Progenitor cell of endocrine pancreas (in vitro differentiated cells): ENCODE results near the gene FKBP1A. TPM values are rescaled to one million over a fixed set of nuclear protein-coding genes. Genes with fewer than 3 reads are reported as not detected.

Source experiments
- DNase-seq: peaks from one replicate; pipeline ENCODE4 v3.0.0; 2021; ENCODE audit warnings: low spot score; ENCODE audit not compliant: unreplicated experiment
- H3K27ac Mint-ChIP-seq: 2 replicates; pipeline ENCODE4 v1.8.0; 2021; ENCODE audit warnings: mild to moderate bottlenecking, moderate library complexity, mixed read lengths
- H3K27me3 Mint-ChIP-seq: 2 replicates; pipeline ENCODE4 v1.8.0; 2021; ENCODE audit warnings: mixed read lengths
- H3K36me3 Mint-ChIP-seq: 2 replicates; pipeline ENCODE4 v1.8.0; 2022; ENCODE audit warnings: mixed read lengths; ENCODE audit not compliant: insufficient read depth
- H3K4me1 Mint-ChIP-seq: 2 replicates; pipeline ENCODE4 v1.8.0; 2021; ENCODE audit warnings: low read depth, mixed read lengths
- H3K4me3 Mint-ChIP-seq: 2 replicates; pipeline ENCODE4 v1.8.0; 2021; ENCODE audit warnings: low read depth, mild to moderate bottlenecking, moderate library complexity, mixed read lengths
- H3K9me3 Mint-ChIP-seq: 2 replicates; pipeline ENCODE4 v1.8.0; 2021; ENCODE audit warnings: low read depth, mixed read lengths
- CTCF ChIP-seq: fragments of 200-600 bp; sonication (generic); IDR thresholded peaks from one replicate; pipeline ENCODE4 v1.5.0; 2021; ENCODE audit warnings: antibody characterized with exemption, mild to moderate bottlenecking; ENCODE audit not compliant: unreplicated experiment
- total RNA-seq: library from RNA; stranded (reverse); gene quantifications from 2 replicates; pipeline ENCODE4 v1.2.1, GENCODE V29; 2021

FKBP1A gene
- total RNA-seq, 1 donor from 2014 or later = 149 TPM

DNA sequence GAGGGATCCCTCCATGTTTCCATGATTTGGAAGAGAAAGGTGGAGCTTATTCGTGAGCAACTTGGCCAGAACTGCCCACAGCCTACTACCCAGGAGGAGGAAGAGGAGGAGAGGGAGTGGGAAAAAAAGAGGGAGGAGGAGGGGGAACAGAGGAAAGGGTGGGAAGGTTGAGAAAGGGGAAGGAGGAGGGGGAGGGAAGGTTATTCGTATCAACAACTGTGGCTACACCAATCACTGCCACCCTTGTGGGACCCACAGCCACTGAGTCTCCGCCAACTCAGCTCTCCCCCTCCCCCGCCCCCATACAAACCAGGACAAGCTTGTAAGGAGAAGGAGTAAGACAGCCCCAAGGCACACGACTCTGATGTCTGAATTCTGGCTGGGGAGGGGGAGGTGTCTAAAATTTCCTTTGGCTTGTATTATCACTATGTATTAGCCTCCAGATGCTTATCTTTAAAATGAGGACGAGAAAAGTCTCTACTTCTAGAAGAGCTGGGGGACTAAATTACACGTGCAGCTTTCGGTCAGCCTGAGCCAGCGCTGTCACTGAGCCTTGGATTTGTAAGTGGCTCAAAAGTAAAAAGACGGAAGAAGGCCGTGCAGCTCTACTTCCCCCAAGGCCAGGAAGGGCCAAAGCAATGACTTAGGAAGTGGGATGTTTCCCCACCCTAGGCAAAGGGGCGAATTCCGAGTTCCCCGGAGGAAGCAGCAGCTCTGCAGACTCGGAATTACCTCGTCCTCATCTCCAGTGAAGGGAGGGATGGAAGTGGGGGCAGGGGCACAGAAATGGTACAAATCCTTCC, 1.0 kb downstream of the FKBP1A start:
- H3K4me3 Mint-ChIP-seq = peak overlapping the region; percentile 86
- peaks cover 26% of the 10 kb centered on the region for H3K4me1 Mint-ChIP-seq
- H3K9me3 Mint-ChIP-seq = no peaks in the 10 kb centered on the region
- peaks cover 32% of the 10 kb centered on the region for H3K27me3 Mint-ChIP-seq
- no peak for TF ChIP-seq CTCF
- peaks cover 2% of the 10 kb centered on the region for H3K36me3 Mint-ChIP-seq
- DNase-seq = no peak
- peak overlapping the region; percentile 71 for H3K27ac Mint-ChIP-seq

DNA sequence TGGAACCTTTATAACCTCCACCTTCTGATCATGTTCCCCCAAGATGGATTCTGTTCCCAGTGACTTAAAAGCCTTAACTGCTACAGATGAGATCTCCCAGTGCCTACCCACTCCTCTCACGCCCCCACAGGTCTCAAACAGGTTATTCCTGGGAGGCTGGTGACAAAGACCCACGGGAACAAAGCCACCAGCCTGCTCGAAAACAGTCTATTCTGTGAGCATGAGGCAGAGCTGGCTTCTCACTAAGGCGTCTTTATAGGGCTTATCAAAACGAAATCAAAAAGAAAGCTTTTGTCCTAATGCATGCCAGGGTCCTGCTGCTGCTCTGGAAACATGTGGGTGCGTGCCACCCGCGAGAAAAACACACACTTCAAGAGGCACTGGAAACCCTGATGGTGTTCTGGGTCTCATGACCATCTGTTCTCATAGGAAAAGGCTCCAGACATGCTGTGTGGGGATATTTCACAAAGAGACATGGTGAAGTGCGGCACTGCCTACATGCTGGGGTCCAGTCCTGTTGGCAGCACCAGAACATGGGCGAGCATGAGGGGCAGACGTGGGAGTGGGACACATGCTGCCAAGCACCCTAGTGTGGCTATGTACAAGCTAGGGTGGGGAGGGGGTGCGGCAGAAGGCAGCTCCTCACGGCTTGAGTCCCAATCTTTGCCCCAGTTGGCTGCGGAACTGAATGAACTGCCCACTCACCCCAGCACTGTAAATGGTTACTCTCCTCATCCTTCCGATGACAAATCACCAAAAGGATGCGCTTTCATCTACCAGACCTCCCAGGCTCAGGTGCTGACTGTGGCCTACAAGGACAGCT, 2.1 kb downstream of the FKBP1A start:
- peaks cover 27% of the 10 kb centered on the region for H3K4me1 Mint-ChIP-seq
- no peak overlapping the region for H3K27ac Mint-ChIP-seq
- no peaks in the 10 kb centered on the region for H3K9me3 Mint-ChIP-seq
- H3K4me3 Mint-ChIP-seq = peak overlapping the region; percentile 86
- DNase-seq = no peak
- TF ChIP-seq CTCF = no peak
- H3K36me3 Mint-ChIP-seq = peaks cover 3% of the 10 kb centered on the region
- peaks cover 29% of the 10 kb centered on the region for H3K27me3 Mint-ChIP-seq

DNA sequence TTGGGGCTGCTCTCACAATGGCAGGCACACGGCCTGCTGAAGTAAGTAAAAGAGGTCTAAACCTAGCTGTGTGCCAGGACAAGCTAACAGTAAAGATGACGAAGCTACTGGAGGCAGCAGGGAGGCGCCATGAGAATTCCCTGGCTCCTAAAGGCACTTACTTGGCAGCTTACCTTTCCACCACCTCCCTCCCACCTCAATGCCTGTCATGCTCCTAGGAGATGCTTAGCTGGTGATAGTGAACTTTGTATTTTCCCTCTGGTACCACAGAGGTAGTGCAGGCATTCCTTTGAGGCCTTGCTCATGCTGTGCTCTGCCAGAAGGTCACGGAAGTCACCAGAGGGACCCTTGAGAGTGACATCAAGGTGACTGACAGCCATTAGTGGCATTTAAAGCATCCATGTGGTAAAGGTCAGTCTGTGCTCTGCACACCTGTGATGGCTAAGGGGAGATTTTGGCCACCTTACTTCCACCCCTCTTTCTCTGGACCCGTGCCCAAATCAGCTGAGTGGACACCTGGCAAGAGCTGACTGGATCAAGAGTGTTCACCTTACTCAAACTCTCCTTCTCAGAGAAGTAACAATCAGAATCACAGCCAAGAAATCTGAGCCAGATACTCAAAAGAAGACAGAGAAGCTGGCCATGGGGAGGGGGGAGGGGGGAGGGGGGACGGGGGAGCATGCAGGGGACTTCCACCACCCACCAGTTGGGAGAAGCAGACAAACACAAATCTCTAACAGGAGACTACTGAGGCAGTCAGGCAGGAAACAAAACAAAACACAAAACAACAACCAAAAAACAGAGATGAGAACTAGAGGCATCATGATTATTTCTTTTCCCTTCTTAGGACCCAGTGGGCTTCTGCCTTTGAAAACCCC, 2.9 kb downstream of the FKBP1A start:
- Mint-ChIP-seq H3K36me3 (peaks cover 6% of the 10 kb centered on the region), H3K4me1 (peaks cover 31% of the 10 kb centered on the region), H3K9me3 (no peaks in the 10 kb centered on the region), H3K27ac (no peak overlapping the region), H3K27me3 (peaks cover 25% of the 10 kb centered on the region), H3K4me3 (peak overlapping the region; percentile 20)
- DNase-seq = no peak
- no peak for TF ChIP-seq CTCF

DNA sequence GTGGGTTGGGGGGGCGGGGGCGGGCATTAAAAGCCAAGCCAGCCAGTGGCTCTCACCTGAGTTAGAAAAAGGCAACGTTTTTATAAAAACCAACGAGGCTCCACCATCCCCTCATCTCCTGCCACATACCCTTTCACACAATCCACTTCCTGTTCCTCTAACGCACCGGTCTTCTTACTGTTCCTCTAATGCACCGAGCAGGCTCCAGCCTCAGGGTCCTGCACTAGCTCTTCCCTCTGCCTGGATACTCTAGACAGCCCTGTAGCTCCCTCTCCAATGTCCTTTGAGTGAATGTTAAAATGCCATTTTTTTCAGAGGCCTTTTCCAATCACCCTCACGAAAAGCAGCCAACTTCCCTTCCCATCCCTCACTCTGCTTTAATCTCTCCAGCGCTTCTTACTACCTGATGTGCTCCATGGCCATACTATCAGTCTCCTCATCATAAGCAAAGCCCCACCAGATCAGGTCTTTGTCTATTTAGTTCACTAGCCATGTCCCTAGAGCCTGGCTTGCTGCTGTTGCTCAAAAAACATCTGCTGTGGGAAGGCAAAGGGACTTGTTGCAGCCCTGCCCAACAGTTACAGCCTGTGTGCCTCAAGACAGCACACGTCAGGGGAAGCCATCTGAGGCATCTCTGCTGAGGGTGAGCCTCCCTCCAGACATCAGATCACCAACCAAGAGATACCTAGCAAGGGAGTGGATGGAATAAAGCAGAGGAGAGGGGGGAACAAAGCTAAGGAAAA, 3.9 kb downstream of the FKBP1A start:
- H3K36me3 Mint-ChIP-seq = peaks cover 6% of the 10 kb centered on the region
- H3K27ac Mint-ChIP-seq = no peak overlapping the region
- peaks cover 41% of the 10 kb centered on the region for H3K4me1 Mint-ChIP-seq
- no peak for TF ChIP-seq CTCF
- DNase-seq = no peak
- H3K4me3 Mint-ChIP-seq = no peak overlapping the region
- no peaks in the 10 kb centered on the region for H3K9me3 Mint-ChIP-seq
- peaks cover 15% of the 10 kb centered on the region for H3K27me3 Mint-ChIP-seq
